DOHH2 (cell line): ENCODE data around the gene CLCN2.

Experiments
- H3F3A ChIP-seq: fragments of 200-600 bp; sonication (generic), shearing (Covaris generic); 2 replicates; pipeline ENCODE4 v1.6.0; 2016; ENCODE audit warnings: antibody characterized with exemption, mild to moderate bottlenecking; ENCODE audit not compliant: control insufficient read depth, insufficient read depth
- H3K27ac ChIP-seq: fragments of 200-600 bp; sonication (generic); 2 replicates; pipeline ENCODE4 v1.5.1; 2014; ENCODE audit warnings: low read depth, mild to moderate bottlenecking, low read length, moderate library complexity
- H3K27me3 ChIP-seq: fragments of 200-600 bp; sonication (generic); 2 replicates; pipeline ENCODE4 v1.6.1; 2014; ENCODE audit warnings: mild to moderate bottlenecking, low read length, mixed read lengths; ENCODE audit not compliant: control insufficient read depth
- H3K36me3 ChIP-seq: fragments of 200-600 bp; sonication (generic); 2 replicates; pipeline ENCODE4 v1.6.1; 2014; ENCODE audit warnings: mild to moderate bottlenecking, low read length, moderate library complexity, mixed read lengths; ENCODE audit not compliant: control insufficient read depth
- H3K4me1 ChIP-seq: fragments of 200-600 bp; sonication (generic); 2 replicates; pipeline ENCODE4 v1.6.1; 2014; ENCODE audit warnings: mild to moderate bottlenecking, low read length, mixed read lengths; ENCODE audit not compliant: control insufficient read depth
- H3K4me2 ChIP-seq: fragments of 200-600 bp; sonication (generic); 2 replicates; pipeline ENCODE4 v1.6.0; 2014; ENCODE audit warnings: mild to moderate bottlenecking, low read length, moderate library complexity
- H3K4me3 ChIP-seq: fragments of 200-600 bp; sonication (generic); 2 replicates; pipeline ENCODE4 v1.5.1; 2014; ENCODE audit warnings: mild to moderate bottlenecking, low read length, mixed read lengths
- H3K79me2 ChIP-seq: fragments of 200-600 bp; sonication (generic); 2 replicates; pipeline ENCODE4 v1.6.1; 2014; ENCODE audit warnings: mild to moderate bottlenecking, low read length, mixed read lengths; ENCODE audit not compliant: control insufficient read depth
- H3K9me2 ChIP-seq: fragments of 200-600 bp; sonication (generic); replicated peaks from 2 replicates; pipeline ENCODE4 v1.6.1; 2014; ENCODE audit warnings: mild to moderate bottlenecking, low read length, mixed read lengths; ENCODE audit not compliant: control insufficient read depth
- H3K9me3 ChIP-seq: fragments of 200-600 bp; sonication (generic); 2 replicates; pipeline ENCODE4 v1.6.1; 2014; ENCODE audit warnings: antibody characterized with exemption, low read length, mixed read lengths; ENCODE audit not compliant: control insufficient read depth, insufficient read depth
- H4K20me1 ChIP-seq: fragments of 200-600 bp; sonication (generic); 2 replicates; pipeline ENCODE4 v1.6.0; 2014; ENCODE audit warnings: low read depth, mild to moderate bottlenecking, antibody characterized with exemption, low read length, moderate library complexity; ENCODE audit not compliant: control insufficient read depth, insufficient read depth
- EZH2phosphoT487 ChIP-seq: fragments of 200-600 bp; sonication (generic); IDR thresholded peaks from 2 replicates; pipeline ENCODE4 v1.6.1; 2017; ENCODE audit warnings: borderline replicate concordance, mild to moderate bottlenecking, antibody characterized with exemption, low read length, moderate library complexity, mixed read lengths
- TF ChIP-seq, protein P1 (sequence below): fragments of 200-600 bp; sonication (generic); IDR thresholded peaks from one replicate; pipeline ENCODE4 v1.5.1; 2014; ENCODE audit warnings: antibody characterized with exemption, mild to moderate bottlenecking, low read depth, low read length; ENCODE audit not compliant: poor library complexity, severe bottlenecking

The CLCN2 gene

DNA sequence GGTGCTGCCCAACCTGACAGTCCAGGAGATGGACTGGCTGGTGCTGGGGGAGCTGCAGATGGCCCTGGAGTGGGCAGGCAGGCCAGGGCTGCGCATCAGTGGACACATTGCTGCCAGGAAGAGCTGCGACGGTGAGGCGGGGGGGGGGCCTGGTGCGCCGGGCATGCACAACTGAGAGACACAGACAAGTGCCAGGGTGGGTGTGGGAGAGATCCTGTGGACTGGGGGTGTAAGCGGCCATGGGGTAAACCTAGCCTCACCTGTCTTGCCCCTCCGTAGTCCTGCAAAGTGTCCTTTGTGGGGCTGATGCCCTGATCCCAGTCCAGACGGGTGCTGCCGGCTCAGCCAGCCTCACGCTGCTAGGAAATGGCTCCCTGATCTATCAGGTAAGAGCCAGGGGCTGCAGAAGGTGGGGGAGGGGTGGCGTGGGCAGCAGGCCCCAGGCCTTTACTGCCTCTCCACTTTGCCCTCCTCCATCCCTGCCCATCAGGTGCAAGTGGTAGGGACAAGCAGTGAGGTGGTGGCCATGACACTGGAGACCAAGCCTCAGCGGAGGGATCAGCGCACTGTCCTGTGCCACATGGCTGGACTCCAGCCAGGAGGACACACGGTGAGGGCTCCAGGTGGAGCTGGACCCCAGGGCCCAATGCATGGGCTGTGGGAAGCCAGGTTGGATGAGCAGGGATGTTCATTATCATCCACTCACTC lies 21.8 kb upstream of the CLCN2 start:
- no peaks in the 10 kb centered on the region for H4K20me1 ChIP-seq
- no peak overlapping the region for H3K4me3 ChIP-seq
- no peaks in the 10 kb centered on the region for H3K9me3 ChIP-seq
- H3K27ac ChIP-seq, result no peak overlapping the region
- H3K36me3 ChIP-seq, result no peaks in the 10 kb centered on the region
- H3K27me3 ChIP-seq, result peaks cover 30% of the 10 kb centered on the region
- H3K9me2 ChIP-seq, result no peaks in the 10 kb centered on the region
- H3K4me2 ChIP-seq, result no peak overlapping the region
- no peak for TF ChIP-seq EZH2phosphoT487
- TF ChIP-seq, protein P1, sequence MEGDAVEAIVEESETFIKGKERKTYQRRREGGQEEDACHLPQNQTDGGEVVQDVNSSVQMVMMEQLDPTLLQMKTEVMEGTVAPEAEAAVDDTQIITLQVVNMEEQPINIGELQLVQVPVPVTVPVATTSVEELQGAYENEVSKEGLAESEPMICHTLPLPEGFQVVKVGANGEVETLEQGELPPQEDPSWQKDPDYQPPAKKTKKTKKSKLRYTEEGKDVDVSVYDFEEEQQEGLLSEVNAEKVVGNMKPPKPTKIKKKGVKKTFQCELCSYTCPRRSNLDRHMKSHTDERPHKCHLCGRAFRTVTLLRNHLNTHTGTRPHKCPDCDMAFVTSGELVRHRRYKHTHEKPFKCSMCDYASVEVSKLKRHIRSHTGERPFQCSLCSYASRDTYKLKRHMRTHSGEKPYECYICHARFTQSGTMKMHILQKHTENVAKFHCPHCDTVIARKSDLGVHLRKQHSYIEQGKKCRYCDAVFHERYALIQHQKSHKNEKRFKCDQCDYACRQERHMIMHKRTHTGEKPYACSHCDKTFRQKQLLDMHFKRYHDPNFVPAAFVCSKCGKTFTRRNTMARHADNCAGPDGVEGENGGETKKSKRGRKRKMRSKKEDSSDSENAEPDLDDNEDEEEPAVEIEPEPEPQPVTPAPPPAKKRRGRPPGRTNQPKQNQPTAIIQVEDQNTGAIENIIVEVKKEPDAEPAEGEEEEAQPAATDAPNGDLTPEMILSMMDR, result no peak
- no peaks in the 10 kb centered on the region for H3F3A ChIP-seq
- H3K79me2 ChIP-seq, result no peaks in the 10 kb centered on the region
- no peaks in the 10 kb centered on the region for H3K4me1 ChIP-seq

DNA sequence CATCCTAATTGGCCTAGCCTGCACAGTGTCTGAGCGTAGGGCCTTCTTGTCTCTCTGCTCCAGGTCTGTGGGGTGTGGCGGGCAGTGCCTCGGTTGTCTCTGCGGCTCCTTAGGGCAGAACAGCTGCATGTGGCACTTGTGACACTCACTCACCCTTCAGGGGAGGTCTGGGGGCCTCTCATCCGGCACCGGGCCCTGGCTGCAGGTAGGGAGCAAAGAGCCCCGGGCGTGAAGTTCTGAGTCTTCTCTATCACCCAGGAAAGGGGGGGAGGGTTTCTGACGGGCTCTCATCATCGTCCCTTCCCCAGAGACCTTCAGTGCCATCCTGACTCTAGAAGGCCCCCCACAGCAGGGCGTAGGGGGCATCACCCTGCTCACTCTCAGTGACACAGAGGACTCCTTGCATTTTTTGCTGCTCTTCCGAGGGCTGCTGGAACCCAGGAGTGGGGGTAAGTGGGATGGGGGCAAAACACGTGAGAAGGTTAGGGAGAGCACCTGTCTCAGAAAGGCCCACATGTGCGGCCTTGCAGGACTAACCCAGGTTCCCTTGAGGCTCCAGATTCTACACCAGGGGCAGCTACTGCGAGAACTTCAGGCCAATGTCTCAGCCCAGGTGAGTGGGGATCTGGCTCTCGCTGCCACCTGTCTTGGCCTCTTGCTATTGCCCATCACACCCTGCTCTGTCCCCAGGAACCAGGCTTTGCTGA lies 21.1 kb upstream of the CLCN2 start:
- TF ChIP-seq, protein P1, result no peak
- H3K27ac ChIP-seq, result no peak overlapping the region
- H4K20me1 ChIP-seq, result no peaks in the 10 kb centered on the region

DNA sequence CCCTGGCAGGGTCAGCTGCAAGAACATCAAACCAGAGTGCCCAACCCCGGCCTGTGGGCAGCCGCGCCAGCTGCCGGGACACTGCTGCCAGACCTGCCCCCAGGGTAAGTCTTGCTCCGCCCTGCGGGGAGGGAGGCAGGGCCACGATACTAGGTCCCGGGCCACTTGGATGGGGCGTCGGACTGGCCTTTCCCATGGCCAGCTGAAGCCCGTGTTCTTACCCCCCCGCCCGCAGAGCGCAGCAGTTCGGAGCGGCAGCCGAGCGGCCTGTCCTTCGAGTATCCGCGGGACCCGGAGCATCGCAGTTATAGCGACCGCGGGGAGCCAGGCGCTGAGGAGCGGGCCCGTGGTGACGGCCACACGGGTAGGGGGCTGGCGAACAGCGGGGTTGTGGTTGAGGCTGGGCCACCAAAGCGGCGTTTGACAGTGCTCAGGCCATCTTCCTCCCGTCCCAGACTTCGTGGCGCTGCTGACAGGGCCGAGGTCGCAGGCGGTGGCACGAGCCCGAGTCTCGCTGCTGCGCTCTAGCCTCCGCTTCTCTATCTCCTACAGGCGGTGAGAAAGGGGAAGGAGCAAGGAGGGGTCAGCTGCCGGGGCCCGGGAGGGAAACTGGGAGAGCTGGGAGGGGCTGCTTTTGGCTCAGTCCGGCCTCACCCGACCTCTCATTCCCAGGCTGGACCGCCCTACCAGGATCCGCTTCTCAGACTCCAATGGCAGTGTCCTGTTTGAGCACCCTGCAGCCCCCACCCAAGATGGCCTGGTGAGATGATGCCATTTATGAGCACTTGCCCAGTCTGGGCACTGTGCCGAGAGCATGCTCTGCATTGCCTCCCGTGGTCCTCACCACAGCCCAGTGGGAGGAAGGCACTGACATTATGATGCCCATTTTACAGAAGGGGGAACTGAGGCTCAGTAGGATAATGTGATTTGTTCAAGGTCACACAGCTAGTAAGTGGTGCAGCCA lies 20.1 kb upstream of the CLCN2 start:
- Histone ChIP-seq H3K4me1 (peaks cover 6% of the 10 kb centered on the region; the same call in 1 of the 2 replicates), H3K36me3 (no peaks in the 10 kb centered on the region), H3K4me2 (no peak overlapping the region), H3K9me2 (no peaks in the 10 kb centered on the region), H3K4me3 (no peak overlapping the region), H3K27me3 (peaks cover 39% of the 10 kb centered on the region), H3F3A (no peaks in the 10 kb centered on the region), H3K27ac (no peak overlapping the region), H3K79me2 (no peaks in the 10 kb centered on the region), H3K9me3 (no peaks in the 10 kb centered on the region), H4K20me1 (no peaks in the 10 kb centered on the region)
- no peak for TF ChIP-seq EZH2phosphoT487
- TF ChIP-seq, protein P1, result no peak

More for the DNA sequence above, 21.1 kb upstream of the CLCN2 start:
- H3K9me2 ChIP-seq, result no peaks in the 10 kb centered on the region
- H3K9me3 ChIP-seq, result no peaks in the 10 kb centered on the region
- H3K4me1 ChIP-seq, result peaks cover 4% of the 10 kb centered on the region; the same call in 1 of the 2 replicates
- H3K79me2 ChIP-seq, result no peaks in the 10 kb centered on the region
- peaks cover 37% of the 10 kb centered on the region for H3K27me3 ChIP-seq
- no peaks in the 10 kb centered on the region for H3F3A ChIP-seq
- H3K4me2 ChIP-seq, result no peak overlapping the region
- H3K36me3 ChIP-seq, result no peaks in the 10 kb centered on the region
- no peak overlapping the region for H3K4me3 ChIP-seq
